ENCODE results near the gene SIGLECL1. TPM values are rescaled to one million over a fixed set of nuclear protein-coding genes. Genes with fewer than 3 reads are reported as not detected.

Gene SIGLECL1
- total and polyA plus RNA-seq, 2 donors (not counting 1 experiment from before 2014, with no cell fraction given) = not detected

GRCh38 chr19:51282335-51282734 is 31.5 kb downstream of the SIGLECL1 start:
- TF ChIP-seq CTCF (IDR thresholded peaks at IDR 0.05) (no peak), EZH2 (IDR thresholded peaks at IDR 0.05; ENCODE audit: borderline replicate concordance, insufficient read depth, low read depth, low read length, poor library complexity, severe bottlenecking) (no peak)
- Histone ChIP-seq H3K4me2 (replicated peaks; ENCODE audit: low read depth, low read length, poor library complexity, severe bottlenecking) (no peak overlapping the region), H3K27me3 (replicated peaks in 1 of 4; ENCODE audit: control extremely low read depth in 1 of 4, control insufficient read depth in 3 of 4, insufficient read depth in 4 of 4, low read length in 3 of 4) (peaks cover 0 to 11% (median 0%) of the 10 kb centered on the region in 4 experiments), H3K4me3 (ENCODE audit: control extremely low read depth in 1 of 5, extremely low read depth in 1 of 5, insufficient read depth in 1 of 5, low read depth in 2 of 5, low read length in 4 of 5) (no peak overlapping the region), H3K9ac (ENCODE audit: low read length) (no peak overlapping the region), H3K4me1 (ENCODE audit: control insufficient read depth in 2 of 2, insufficient read depth in 2 of 2, low read length in 2 of 2) (no peaks in the 10 kb centered on the region), H2AFZ (ENCODE audit: insufficient read depth, low read depth, low read length, poor library complexity, severe bottlenecking) (no peak overlapping the region), H3K36me3 (replicated peaks in 1 of 2; ENCODE audit: control extremely low read depth in 1 of 2, control insufficient read depth in 1 of 2, extremely low read depth in 1 of 2, insufficient read depth in 2 of 2, low read length in 1 of 2) (no peaks in the 10 kb centered on the region), H3K79me2 (ENCODE audit: control insufficient read depth, insufficient read depth, low read length) (no peaks in the 10 kb centered on the region), H3K27ac (ENCODE audit: low read length in 2 of 2) (no peak overlapping the region), H4K20me1 (ENCODE audit: control insufficient read depth, insufficient read depth, low read length, poor library complexity, severe bottlenecking) (no peaks in the 10 kb centered on the region), H3K9me3 (ENCODE audit: control extremely low read depth in 1 of 3, control insufficient read depth in 2 of 3, insufficient read depth in 1 of 3, low read length in 2 of 3) (peaks cover 0 to 19% (median 0%) of the 10 kb centered on the region in 3 donors)
- POLR2A ChIA-PET = no interaction called here
- DNase-seq (no peak), ATAC-seq (ENCODE audit: low read depth) (no peak)
- intact Hi-C loops (cut with micrococcal nuclease) = no loop called here
- WGBS (ENCODE audit: insufficient coverage) = 80% methylated on average over 1 of the region's 4 CpGs
- Mint-ChIP-seq H3K9me3 (ENCODE audit: insufficient read depth) (peaks cover 4% of the 10 kb centered on the region), H3K27me3 (peaks cover 23% of the 10 kb centered on the region), H3K4me3 (no peak overlapping the region), H3K27ac (no peak overlapping the region), H3K4me1 (no peaks in the 10 kb centered on the region)
- CTCF ChIA-PET = no interaction called here

GRCh38 chr19:51285682-51286081 is 34.8 kb downstream of the SIGLECL1 start:
- no peak overlapping the region for H3K27ac Mint-ChIP-seq
- intact Hi-C loops (cut with micrococcal nuclease) = no loop called here
- H3K27me3 Mint-ChIP-seq = peaks cover 10% of the 10 kb centered on the region
- Histone ChIP-seq H3K9me3 (ENCODE audit: control extremely low read depth in 1 of 3, control insufficient read depth in 2 of 3, insufficient read depth in 1 of 3, low read length in 2 of 3) (peaks cover 0 to 12% (median 0%) of the 10 kb centered on the region in 3 donors), H3K79me2 (ENCODE audit: control insufficient read depth, insufficient read depth, low read length) (no peaks in the 10 kb centered on the region), H3K4me3 (ENCODE audit: control extremely low read depth in 1 of 5, extremely low read depth in 1 of 5, insufficient read depth in 1 of 5, low read depth in 2 of 5, low read length in 4 of 5) (no peak overlapping the region), H3K27ac (ENCODE audit: low read length in 2 of 2) (no peak overlapping the region), H4K20me1 (ENCODE audit: control insufficient read depth, insufficient read depth, low read length, poor library complexity, severe bottlenecking) (no peaks in the 10 kb centered on the region), H2AFZ (ENCODE audit: insufficient read depth, low read depth, low read length, poor library complexity, severe bottlenecking) (no peak overlapping the region), H3K36me3 (replicated peaks in 1 of 2; ENCODE audit: control extremely low read depth in 1 of 2, control insufficient read depth in 1 of 2, extremely low read depth in 1 of 2, insufficient read depth in 2 of 2, low read length in 1 of 2) (no peaks in the 10 kb centered on the region), H3K27me3 (replicated peaks in 1 of 4; ENCODE audit: control extremely low read depth in 1 of 4, control insufficient read depth in 3 of 4, insufficient read depth in 4 of 4, low read length in 3 of 4) (peaks cover 0 to 5% (median 5%) of the 10 kb centered on the region in 4 experiments), H3K4me1 (ENCODE audit: control insufficient read depth in 2 of 2, insufficient read depth in 2 of 2, low read length in 2 of 2) (no peaks in the 10 kb centered on the region), H3K4me2 (replicated peaks; ENCODE audit: low read depth, low read length, poor library complexity, severe bottlenecking) (no peak overlapping the region), H3K9ac (ENCODE audit: low read length) (no peak overlapping the region)
- POLR2A ChIA-PET = no interaction called here
- TF ChIP-seq EZH2 (IDR thresholded peaks at IDR 0.05; ENCODE audit: borderline replicate concordance, insufficient read depth, low read depth, low read length, poor library complexity, severe bottlenecking) (no peak), CTCF (IDR thresholded peaks at IDR 0.05) (no peak)
- DNase-seq = no peak
- CTCF ChIA-PET = no interaction called here
- no peaks in the 10 kb centered on the region for H3K9me3 Mint-ChIP-seq (ENCODE audit: insufficient read depth)
- H3K4me3 Mint-ChIP-seq = no peak overlapping the region
- H3K4me1 Mint-ChIP-seq = no peaks in the 10 kb centered on the region
- no peak for ATAC-seq (ENCODE audit: low read depth)
- WGBS (ENCODE audit: insufficient coverage) = no CpG with 5 or more reads among the region's 3 CpGs

All from B cell (primary cell).